GM18867 (cell line): ENCODE data around the gene STIL.
"Not testable (repeated sequence)": the region's sequence is repeated elsewhere in the genome, so short reads cannot be mapped to it uniquely, and the experiment has no call there.

ENCODE experiments used
- ATAC-seq: cut with Tn5 transposase; IDR thresholded peaks from one replicate; pipeline ENCODE4 v1.9.1; 2021; ENCODE audit warnings: mild to moderate bottlenecking, moderate library complexity; ENCODE audit not compliant: unreplicated experiment

STIL gene

GRCh38 chr1:47323599-47324031, 9.7 kb upstream of the STIL start:
- ATAC-seq = no peak

- ATAC-seq = not testable (repeated sequence)
Observed at GRCh38 chr1:47319968-47320367, 6.0 kb upstream of the STIL start.

- ATAC-seq = no peak
Observed at GRCh38 chr1:47317841-47318240, 3.9 kb upstream of the STIL start.

GRCh38 chr1:47309427-47309826, 4.5 kb downstream of the STIL start:
- ATAC-seq = no peak

GRCh38 chr1:47302472-47302871, 11.5 kb downstream of the STIL start:
- ATAC-seq = no peak

- ATAC-seq = no peak
Observed at GRCh38 chr1:47298025-47298699, 15.8 kb downstream of the STIL start.

- no peak for ATAC-seq
Observed at GRCh38 chr1:47295579-47295978, 18.4 kb downstream of the STIL start.

- ATAC-seq = not testable (repeated sequence)
Observed at GRCh38 chr1:47294863-47295262, 19.1 kb downstream of the STIL start.

- ATAC-seq = not testable (repeated sequence)
Observed at GRCh38 chr1:47288116-47288515, 25.8 kb downstream of the STIL start.

- no peak for ATAC-seq
Observed at GRCh38 chr1:47280142-47280541, 33.8 kb downstream of the STIL start.

- ATAC-seq = no peak
Observed at GRCh38 chr1:47276850-47277249, 37.1 kb downstream of the STIL start.

GRCh38 chr1:47275811-47276210, 38.1 kb downstream of the STIL start:
- not testable (repeated sequence) for ATAC-seq

GRCh38 chr1:47265529-47265928, 48.4 kb downstream of the STIL start:
- ATAC-seq = not testable (repeated sequence)

GRCh38 chr1:47262787-47263413, 51.0 kb downstream of the STIL start:
- no peak for ATAC-seq

- no peak for ATAC-seq
Observed at GRCh38 chr1:47257224-47257623, 56.7 kb downstream of the STIL start.

- ATAC-seq = no peak
Observed at GRCh38 chr1:47252795-47253194, 61.2 kb downstream of the STIL start.

- ATAC-seq = no peak
Observed at GRCh38 chr1:47252369-47252768, 61.6 kb downstream of the STIL start.

GRCh38 chr1:47249755-47250154, 64.2 kb downstream of the STIL start:
- ATAC-seq = no peak

GRCh38 chr1:47244339-47244862, 69.5 kb downstream of the STIL start:
- no peak for ATAC-seq

GRCh38 chr1:47243910-47244309, 70.0 kb downstream of the STIL start:
- no peak for ATAC-seq

- no peak for ATAC-seq
Observed at GRCh38 chr1:47241114-47242113, 72.5 kb downstream of the STIL start.
